HepG2 (cell line): ENCODE measurements around the gene SPATA31A3. TPM values are rescaled to one million over a fixed set of nuclear protein-coding genes. Genes with fewer than 3 reads are reported as not detected.
"Not testable (repeated sequence)": the region's sequence is repeated elsewhere in the genome, so short reads cannot be mapped to it uniquely, and the experiment has no call there.

Experiments
- ATAC-seq: fragments of 200-7000 bp; cut with Tn5 transposase; 3 replicates; pipeline ENCODE4 v1.9.1; 2020; ENCODE audit warnings: mild to moderate bottlenecking, moderate library complexity
- BruUV-seq: library from RNA; stranded (reverse); fragments of 400-500 nt; replicated peaks from 2 replicates; lab custom pipeline; 2021; lab: Mats Ljungman, UMichigan
- CTCF ChIA-PET: fragments of 300-600 bp; formaldehyde crosslinking; extraction: SDS; loops from one replicate; lab custom pipeline; 2021; ENCODE audit warnings: low total read pairs, inconsistent platforms, low intra/inter-chr PET ratio; lab: Yijun Ruan, JAX
- POLR2A ChIA-PET: fragments of 350-600 bp; sonication (Branson Sonifier 250); formaldehyde crosslinking; loops from one replicate; lab custom pipeline; 2020; ENCODE audit warnings: antibody characterized with exemption, inconsistent platforms; lab: Yijun Ruan, JAX
- DNase-seq: peaks from one replicate; pipeline ENCODE4 v3.0.0-alpha.2; 2015; ENCODE audit warnings: low spot score
- FAIRE-seq: peaks from 3 replicates; lab custom pipeline; 2011; peaks lifted over from hg19 to GRCh38; lab: Jason Lieb, UNC
- H2AFZ ChIP-seq: one replicate; pipeline ENCODE4 v1.6.1; 2011; ENCODE audit warnings: low read length, inconsistent platforms
- H3K27ac ChIP-seq: fragments of 300-600 bp; 3 replicates; pipeline ENCODE4 v1.8.0; 2011; ENCODE audit warnings: mixed run types, mild to moderate bottlenecking, mixed read lengths, low read length, inconsistent platforms; ENCODE audit not compliant: insufficient read depth; ENCODE audit errors: extremely low read length
- H3K27me3 ChIP-seq, 2 experiments: fragments of 200-600 bp in 1 of 2; 2 replicates in 1 of 2; 3 replicates in 1 of 2; pipeline versions ENCODE4 v1.6.0 to v1.8.0; 2011; ENCODE audit warnings: low read length in 2 of 2, mild to moderate bottlenecking in 2 of 2, moderate library complexity in 2 of 2, inconsistent platforms in 1 of 2; ENCODE audit not compliant: insufficient read depth in 2 of 2, control insufficient read depth in 1 of 2
- H3K36me3 ChIP-seq, 2 experiments: fragments of 200-600 bp in 1 of 2; replicated peaks in 1 of 2; 2 replicates in 1 of 2; 3 replicates in 1 of 2; pipeline versions ENCODE4 v1.5.1 to v1.8.0; 2011; ENCODE audit warnings: low read length in 2 of 2, inconsistent platforms in 1 of 2; ENCODE audit not compliant: insufficient read depth in 2 of 2, control insufficient read depth in 1 of 2
- H3K4me1 ChIP-seq: 2 replicates; pipeline ENCODE4 v1.5.1; 2012; ENCODE audit warnings: low read length, inconsistent platforms; ENCODE audit not compliant: insufficient read depth
- H3K4me2 ChIP-seq: 2 replicates; pipeline ENCODE4 v1.6.0; 2011; ENCODE audit warnings: low read depth, low read length, inconsistent platforms
- H3K4me3 ChIP-seq, 3 experiments: fragments of 200-600 bp in 1 of 3; sonication (generic), shearing (Covaris generic) in 1 of 3; replicated peaks in 1 of 3; 2 replicates each; pipeline ENCODE4 v1.5.1; 2011 to 2016; ENCODE audit warnings: low read length in 3 of 3, inconsistent platforms in 2 of 3, low read depth in 2 of 3, mild to moderate bottlenecking in 2 of 3, control low read depth in 1 of 3, mixed read lengths in 1 of 3; ENCODE audit not compliant: insufficient read depth in 1 of 3
- H3K79me2 ChIP-seq: one replicate; pipeline ENCODE4 v1.6.1; 2011; ENCODE audit warnings: low read length, inconsistent platforms; ENCODE audit not compliant: insufficient read depth
- H3K9ac ChIP-seq: 2 replicates; pipeline ENCODE4 v1.6.0; 2011; ENCODE audit warnings: mild to moderate bottlenecking, low read depth, low read length, inconsistent platforms; ENCODE audit not compliant: insufficient read depth
- H3K9me3 ChIP-seq: 2 replicates; pipeline ENCODE4 v1.5.1; 2012; ENCODE audit warnings: mild to moderate bottlenecking, low read length
- H4K20me1 ChIP-seq: 2 replicates; pipeline ENCODE4 v1.6.0; 2011; ENCODE audit warnings: inconsistent platforms, mild to moderate bottlenecking, low read length, moderate library complexity; ENCODE audit not compliant: insufficient read depth
- WGBS: methylation state at CpG from one replicate; pipeline ENCODE4 v1.1.6; 2017; ENCODE audit warnings: low lambda C conversion rate; 5-methylcytosine and 5-hydroxymethylcytosine counted together
- in situ Hi-C: cut with HindIII; loops from 2 replicates; pipeline ENCODE4 v1.10.0; 2017; ENCODE audit warnings: low pct_unique_long_range_greater_than_20kb; ENCODE audit not compliant: extremely low pct_ligation_motif_present
- intact Hi-C: fragments of 100-400 bp; cut with micrococcal nuclease; formaldehyde crosslinking; loops from one replicate; pipeline ENCODE4 v1.10.0; 2022; ENCODE audit not compliant: unreplicated experiment
- polyA plus RNA-seq, 8 experiments: library from polyadenylated mRNA; depleted of rRNA in 3 of 8; stranded (reverse) in 7 of 8; unstranded in 1 of 8; fragments of >200 nt; fragmentation: Illumina TruSeq in 4 of 8; extraction: Trizol in 4 of 8; gene quantifications; 2 replicates each; pipeline versions ENCODE4 v1.2.1 to v1.2.3, GENCODE V29; 2011 to 2016; ENCODE audit warnings: low read depth in 4 of 8, missing spikeins in 1 of 8, mixed read lengths in 1 of 8; ENCODE audit not compliant: insufficient read depth in 1 of 8
- small RNA-seq, 3 experiments: library from RNA; depleted of rRNA; stranded (forward); fragments of <200 nt; gene quantifications; one replicate each; pipeline ENCODE3, GENCODE V24; 2012; ENCODE audit warnings: low read depth in 2 of 3, low replicate concordance in 1 of 3; ENCODE audit not compliant: insufficient read length in 3 of 3, insufficient read depth in 2 of 3
- total RNA-seq, 5 experiments: library from RNA; depleted of rRNA; stranded (reverse); fragments of >200 nt; fragmentation: Illumina TruSeq; extraction: Trizol; gene quantifications; 2 replicates each; pipeline ENCODE4 v1.2.3, GENCODE V29; 2016; ENCODE audit warnings: low read depth in 1 of 5

The SPATA31A3 gene
- total and polyA plus RNA-seq, 2 of the 13 experiments (the other 11 are each of a cell fraction or from before 2014, with no cell fraction given) = not detected

DNA sequence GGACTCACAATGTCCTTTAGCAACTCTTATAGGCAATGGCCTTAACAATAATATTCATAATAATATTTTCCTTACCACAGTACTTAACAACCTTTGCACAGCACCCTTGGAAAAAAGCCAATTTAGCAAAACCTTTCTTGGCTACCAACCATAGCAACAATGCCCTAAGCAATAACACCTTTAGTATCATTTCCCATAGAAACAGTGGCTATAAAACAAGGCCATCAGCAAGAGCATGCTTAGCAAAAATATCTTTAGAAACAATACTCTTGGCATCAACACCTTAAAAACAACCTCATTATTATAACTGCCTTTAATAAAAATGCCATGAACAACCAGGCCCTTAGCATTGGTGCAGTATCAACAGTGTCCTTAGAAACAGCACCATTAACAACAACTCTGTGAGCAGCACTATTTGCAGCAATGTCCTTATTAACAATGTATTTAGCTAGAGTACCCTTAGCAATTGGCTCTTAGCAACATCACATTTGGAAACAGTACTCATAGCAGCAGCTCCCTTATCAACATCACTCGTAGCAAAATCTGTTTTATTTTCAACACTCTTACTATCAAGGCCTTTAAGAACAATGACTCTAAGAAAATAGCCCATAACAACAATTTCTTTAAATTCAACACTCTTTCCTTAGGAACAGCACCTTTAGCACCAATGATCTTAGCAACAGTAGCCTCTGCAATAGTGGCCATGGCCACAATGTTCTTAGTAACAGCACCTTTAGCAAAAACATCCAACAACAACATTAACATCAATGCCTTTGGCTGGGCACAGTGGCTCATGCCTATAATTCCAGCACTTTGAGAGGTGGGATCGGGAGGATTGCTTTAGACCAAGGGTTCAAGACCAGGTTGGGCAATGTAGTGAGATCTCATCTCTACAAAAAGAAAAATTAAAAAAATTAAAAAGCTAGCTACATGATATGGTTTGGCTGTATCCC is 52.2 kb downstream of the SPATA31A3 start:
- H3K27ac ChIP-seq, in situ Hi-C loops, intact Hi-C loops, H2AFZ ChIP-seq, H3K4me3 ChIP-seq, H3K4me2 ChIP-seq, FAIRE-seq, H4K20me1 ChIP-seq, BruUV-seq, H3K27me3 ChIP-seq, POLR2A ChIA-PET, ATAC-seq, H3K79me2 ChIP-seq, H3K9me3 ChIP-seq, H3K9ac ChIP-seq, H3K36me3 ChIP-seq, DNase-seq, H3K4me1 ChIP-seq, CTCF ChIA-PET: not testable (repeated sequence)
- 0% methylated on average over 1 of the region's 2 CpGs for WGBS

DNA sequence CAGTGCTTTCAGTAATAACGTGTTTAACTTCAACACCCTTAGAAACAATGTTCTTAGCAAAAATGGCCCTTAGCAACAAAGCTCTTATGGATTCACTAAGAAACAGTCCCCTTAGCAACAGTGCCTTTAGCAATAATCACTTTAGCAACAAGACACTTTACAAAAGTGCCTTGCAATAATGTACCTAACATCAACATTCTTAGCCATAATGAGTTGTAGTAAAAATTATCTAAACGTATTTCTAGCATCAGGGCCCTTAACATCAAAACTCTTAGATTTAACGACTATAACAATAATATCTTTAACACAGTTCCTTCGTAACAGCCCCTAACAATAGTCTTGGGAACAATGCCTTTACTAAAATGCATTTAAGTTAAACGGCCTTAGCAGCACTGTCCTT is 54.0 kb downstream of the SPATA31A3 start:
- POLR2A ChIA-PET, H4K20me1 ChIP-seq, H2AFZ ChIP-seq, H3K27me3 ChIP-seq, H3K4me2 ChIP-seq, H3K9ac ChIP-seq, H3K4me3 ChIP-seq, BruUV-seq, H3K36me3 ChIP-seq, ATAC-seq, H3K4me1 ChIP-seq, H3K79me2 ChIP-seq, in situ Hi-C loops, intact Hi-C loops, H3K9me3 ChIP-seq, DNase-seq, H3K27ac ChIP-seq, FAIRE-seq, CTCF ChIA-PET: not testable (repeated sequence)
- WGBS = under 1% methylated on average over 5 of the region's 5 CpGs

DNA sequence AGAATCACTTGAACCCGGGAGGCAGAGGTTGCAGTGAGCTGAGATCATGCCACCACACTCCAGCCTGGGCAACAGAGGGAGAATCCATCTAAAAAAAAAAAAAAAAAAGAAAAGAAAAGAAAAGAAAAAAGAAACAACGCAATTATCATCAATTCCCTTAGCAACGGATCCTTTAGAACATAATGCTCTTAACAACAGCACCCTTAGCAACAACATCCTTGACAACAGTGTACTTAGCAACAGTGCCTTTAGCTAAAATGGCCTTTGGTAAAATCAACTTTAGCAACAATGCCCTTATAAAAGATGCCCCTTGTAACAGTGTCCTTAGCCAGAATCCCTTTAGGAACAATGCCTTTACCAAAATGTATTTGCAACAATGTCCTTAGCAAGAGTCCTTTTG is 54.7 kb downstream of the SPATA31A3 start:
- intact Hi-C loops, H3K27me3 ChIP-seq, H3K36me3 ChIP-seq, H3K4me2 ChIP-seq, H3K9ac ChIP-seq, H3K27ac ChIP-seq, H3K4me1 ChIP-seq, DNase-seq, in situ Hi-C loops, BruUV-seq, H3K4me3 ChIP-seq, H2AFZ ChIP-seq, H4K20me1 ChIP-seq, FAIRE-seq, CTCF ChIA-PET, H3K9me3 ChIP-seq, H3K79me2 ChIP-seq, ATAC-seq, POLR2A ChIA-PET: not testable (repeated sequence)
- WGBS = 0% methylated on average over 3 of the region's 3 CpGs

Small RNAs within 50 kb of the gene (small RNA-seq; reads per million reads assigned to genes)
- 0 reads per million in 3 experiments for gene AL353770.1
- gene AL353770.2 = 0 reads per million in 3 experiments

Other genes starting within 250 kb of the SPATA31A3 start
- 3.5 and 4.4 TPM in 2 replicates for gene ZNF658, start 91.8 kb downstream of the SPATA31A3 start, total RNA-seq (2016; rRNA removed; fragmentation: Illumina TruSeq; extraction: Trizol)
- gene ZNF658, start 91.8 kb downstream of the SPATA31A3 start, polyA plus RNA-seq (2011; rRNA removed) = 0.73 and 0.91 TPM in 2 replicates